OCI-M1 (cell line): ENCODE measurements around the gene RBP5.

Experiments
- DNase-seq: peaks from one replicate; lab custom pipeline; 2025; lab: John Stamatoyannopoulos, UW

RBP5 gene

GRCh38 chr12:7101047-7101693, 27.5 kb downstream of the RBP5 start:
- DNase-seq: no peak

- DNase-seq: no peak
Measured at GRCh38 chr12:7100239-7100638, 28.4 kb downstream of the RBP5 start.

- peak; percentile 62 for DNase-seq
Measured at GRCh38 chr12:7099290-7099996, 29.2 kb downstream of the RBP5 start.

- no peak for DNase-seq
Measured at GRCh38 chr12:7096979-7097378, 31.7 kb downstream of the RBP5 start.

- no peak for DNase-seq
Measured at GRCh38 chr12:7096006-7096932, 32.4 kb downstream of the RBP5 start.

GRCh38 chr12:7093892-7094291, 34.8 kb downstream of the RBP5 start:
- no peak for DNase-seq

GRCh38 chr12:7093486-7093885, 35.2 kb downstream of the RBP5 start:
- no peak for DNase-seq

- DNase-seq: no peak
Measured at GRCh38 chr12:7092986-7093460, 35.7 kb downstream of the RBP5 start.

- peak; percentile 75 for DNase-seq
Measured at GRCh38 chr12:7092229-7092985, 36.3 kb downstream of the RBP5 start, which contains the start of gene C1R. TSS of gene C1R (minus strand) at chr12:7092445. CDS start at chr12:7092388, 57 bp downstream.

- no peak for DNase-seq
Measured at GRCh38 chr12:7091660-7092228, 36.9 kb downstream of the RBP5 start.

- no peak for DNase-seq
Measured at GRCh38 chr12:7091171-7091570, 37.5 kb downstream of the RBP5 start.

GRCh38 chr12:7090222-7090998, 38.3 kb downstream of the RBP5 start:
- no peak for DNase-seq

- no peak for DNase-seq
Measured at GRCh38 chr12:7089196-7089871, 39.4 kb downstream of the RBP5 start.

- no peak for DNase-seq
Measured at GRCh38 chr12:7083125-7083524, 45.6 kb downstream of the RBP5 start.

GRCh38 chr12:7081037-7081436, 47.7 kb downstream of the RBP5 start:
- no peak for DNase-seq

- DNase-seq: no peak
Measured at GRCh38 chr12:7079826-7080125, 48.9 kb downstream of the RBP5 start.

GRCh38 chr12:7078163-7078562, 50.5 kb downstream of the RBP5 start:
- peak; percentile 35 for DNase-seq

- DNase-seq: no peak
Measured at GRCh38 chr12:7076493-7076892, 52.2 kb downstream of the RBP5 start.

GRCh38 chr12:7075939-7076338, 52.8 kb downstream of the RBP5 start:
- DNase-seq: no peak

- DNase-seq: no peak
Measured at GRCh38 chr12:7075518-7075917, 53.2 kb downstream of the RBP5 start.
